NCI-H146 treated with DMSO at 0.1 percent for 48 hours (cell line): ENCODE data around the gene OR10AD1.
A peak's percentile ranks its signal among the peaks of the same experiment; 100 is the strongest.

Source experiments
- DNase-seq: peaks from one replicate; lab custom pipeline; 2025; ENCODE audit not compliant: unreplicated experiment; lab: John Stamatoyannopoulos, UW

The OR10AD1 gene

DNA sequence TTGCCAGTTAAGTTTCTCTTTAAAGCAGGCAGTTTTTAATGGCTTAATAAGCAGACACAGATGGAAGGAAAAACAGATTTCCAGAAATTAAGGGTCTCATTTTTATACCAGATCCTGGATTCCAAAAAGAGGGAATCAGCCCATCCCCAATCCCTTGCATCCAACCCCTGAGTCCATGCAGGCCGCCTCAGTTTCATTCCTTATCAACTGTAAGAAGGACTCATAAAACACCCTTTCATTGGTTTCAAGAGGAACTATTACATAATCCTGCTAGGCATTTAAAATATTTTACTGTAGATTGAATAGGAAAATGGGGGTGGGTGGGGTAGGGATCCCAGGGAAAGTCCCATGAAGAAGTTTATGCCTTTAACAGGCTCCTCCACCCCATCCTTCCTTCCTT is 10.2 kb downstream of the OR10AD1 start:
- DNase-seq = no peak

DNA sequence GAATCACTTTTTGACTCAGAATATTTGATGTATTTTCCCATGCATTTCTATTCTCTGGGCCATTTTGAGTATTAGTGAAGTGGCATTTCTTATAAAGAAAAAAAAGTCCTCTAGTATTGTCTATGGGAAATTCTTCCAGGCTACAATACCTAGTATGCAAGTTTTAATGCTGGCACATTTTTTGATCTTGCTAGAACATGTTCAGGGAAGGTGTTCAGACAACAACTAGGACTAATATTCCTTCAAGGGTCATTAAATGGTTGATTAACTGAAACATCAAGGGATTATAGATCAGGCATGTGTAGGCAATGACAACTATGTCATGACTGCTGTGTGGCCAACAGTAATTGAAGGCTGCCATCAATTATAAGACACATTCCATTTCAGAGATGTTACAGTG is 12.0 kb downstream of the OR10AD1 start:
- DNase-seq = no peak

- peak; percentile 53 for DNase-seq
Measured at GRCh38 chr12:48189331-48190125, 13.6 kb downstream of the OR10AD1 start.

- DNase-seq = no peak
Measured at GRCh38 chr12:48187916-48188695, 15.0 kb downstream of the OR10AD1 start.

DNA sequence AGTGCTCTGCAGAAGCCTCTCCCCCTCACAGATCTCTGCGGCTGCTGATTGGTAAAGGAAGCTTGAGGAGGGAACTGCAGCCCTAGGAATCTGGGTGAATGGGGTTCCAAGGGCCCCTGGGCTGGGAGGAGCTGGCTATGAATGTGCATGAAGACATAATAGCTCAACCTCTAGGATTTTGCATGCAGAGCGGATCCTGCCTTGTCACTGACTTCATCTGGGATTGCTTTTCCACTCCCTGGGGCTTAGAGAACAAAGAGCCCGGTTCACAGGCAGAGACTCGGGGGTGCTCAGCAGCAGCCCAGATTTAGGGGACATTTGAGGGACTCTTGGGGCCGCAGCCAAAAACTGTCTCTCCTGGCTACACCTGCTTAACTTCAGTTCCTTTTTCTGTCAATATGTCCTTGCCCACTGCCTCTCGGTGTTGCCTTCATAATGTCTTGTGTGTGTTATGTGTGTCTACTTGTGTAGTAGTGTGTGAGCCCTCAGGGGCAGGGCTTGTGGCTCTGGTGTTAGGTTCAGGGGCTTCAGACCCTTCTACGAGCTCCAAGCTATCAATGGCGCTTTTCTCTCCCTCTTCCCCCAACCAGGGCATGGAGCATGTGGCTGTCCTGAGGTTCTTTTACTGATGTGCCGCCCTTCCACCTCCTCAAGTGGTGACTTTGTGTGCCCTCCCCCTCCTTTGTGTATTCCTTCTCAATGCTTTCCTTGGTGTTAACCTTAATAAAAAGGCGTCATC is 17.7 kb downstream of the OR10AD1 start:
- DNase-seq = no peak

DNA sequence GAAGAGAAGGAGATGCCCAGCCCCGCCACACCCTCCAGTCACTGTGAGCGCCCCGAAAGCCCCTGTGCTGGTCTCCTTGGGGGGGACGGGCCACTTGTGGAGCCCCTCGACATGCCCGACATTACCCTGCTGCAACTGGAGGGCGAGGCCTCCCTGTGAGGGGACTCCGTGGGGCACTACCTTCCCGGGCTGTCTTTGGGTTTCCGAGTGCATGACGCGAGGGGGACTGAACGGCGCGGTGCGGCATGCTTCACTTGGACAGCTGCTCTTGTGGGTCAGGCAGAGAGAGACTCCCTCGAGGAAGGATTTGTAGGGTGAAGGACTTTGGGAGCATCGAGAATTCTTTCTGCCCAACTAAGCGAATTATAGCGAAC is 18.6 kb downstream of the OR10AD1 start:
- DNase-seq = no peak

- DNase-seq = no peak
Measured at GRCh38 chr12:48183876-48184548, 19.1 kb downstream of the OR10AD1 start.

DNA sequence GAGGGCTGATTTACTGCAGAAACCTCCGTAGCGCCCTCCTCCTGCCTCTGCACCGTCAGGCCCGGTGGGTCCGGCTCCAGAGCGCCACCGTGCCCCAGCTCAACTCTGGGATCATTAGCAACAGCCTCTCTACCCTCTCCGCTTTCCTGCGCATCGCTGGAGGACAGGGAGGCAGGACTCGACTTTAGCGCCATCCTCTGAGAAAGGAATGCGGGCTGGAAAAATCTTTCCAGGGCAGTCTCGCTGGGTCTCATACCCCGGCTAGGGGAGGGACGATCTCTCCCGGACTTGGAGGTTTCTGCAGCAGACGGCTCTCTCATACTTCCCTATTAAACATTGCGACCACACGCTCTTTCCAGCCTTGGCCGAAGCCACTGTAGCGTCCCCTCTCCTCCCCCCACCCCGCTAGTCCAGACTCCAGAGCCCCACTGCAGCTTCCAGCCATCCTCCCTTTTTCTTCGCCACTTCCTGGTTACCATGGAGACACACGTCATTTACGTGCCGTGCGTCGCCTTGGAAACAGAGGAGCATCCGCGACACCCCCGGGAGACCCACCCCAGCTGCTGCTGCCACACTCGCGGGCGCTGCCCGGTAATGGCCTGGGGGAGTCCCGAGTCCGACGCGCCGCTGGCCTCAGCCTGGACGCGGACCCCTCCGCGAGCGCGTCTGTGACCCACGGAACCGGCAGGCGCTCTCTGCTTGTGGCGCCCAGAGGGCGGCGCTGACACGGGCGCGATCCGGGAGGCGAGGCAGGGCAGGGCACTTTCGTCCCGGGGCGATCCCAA is 19.8 kb downstream of the OR10AD1 start, which contains the start of gene CCDC184:
TSS of gene CCDC184 (plus strand) at position 554 of the 785 bp plus-strand sequence. CDS start 479 bp downstream, outside the sequence.
- DNase-seq = peak; percentile 85

GRCh38 chr12:48182631-48183030 is 20.5 kb downstream of the OR10AD1 start:
- DNase-seq = no peak

- DNase-seq = no peak
Measured at GRCh38 chr12:48180857-48181495, 22.1 kb downstream of the OR10AD1 start.

DNA sequence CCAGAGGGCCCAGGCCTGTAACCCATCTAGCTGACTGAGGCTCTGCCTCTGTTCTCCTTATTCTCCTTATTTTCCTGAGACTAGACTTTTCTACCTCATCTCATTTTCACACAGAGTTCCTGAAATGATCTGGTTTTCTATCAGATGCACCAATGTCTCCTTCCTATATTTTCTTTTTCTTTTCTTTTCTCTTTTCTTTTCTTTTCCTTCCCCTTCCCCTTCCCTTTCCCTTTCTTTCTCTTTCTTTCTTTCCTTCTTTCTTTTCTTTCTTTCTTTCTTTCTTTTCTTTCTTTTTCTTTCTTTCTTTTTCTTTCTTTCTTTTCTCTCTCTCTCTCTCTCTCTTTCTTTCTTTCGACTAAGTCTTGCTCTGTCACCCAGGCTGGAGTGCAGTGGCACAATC is 22.7 kb downstream of the OR10AD1 start:
- no peak for DNase-seq

DNA sequence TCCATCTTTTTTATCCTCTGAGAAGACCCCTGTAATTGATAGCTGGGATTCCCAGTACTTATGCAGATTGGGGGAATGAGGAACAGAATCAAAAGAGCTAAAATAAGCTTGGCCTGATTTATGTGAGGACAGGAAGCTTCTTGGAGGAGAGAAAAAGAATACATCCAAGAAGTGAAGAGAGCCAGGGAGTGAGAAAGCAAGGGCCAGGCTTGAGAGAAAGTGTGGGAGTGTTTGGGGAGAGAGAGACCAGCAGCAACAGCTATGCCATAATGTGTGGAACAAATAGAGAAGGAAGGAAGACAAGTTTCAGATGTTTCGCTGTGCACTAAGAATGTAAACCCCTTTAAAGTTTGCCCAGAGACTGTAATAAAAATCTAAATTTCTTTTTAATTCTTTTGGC is 23.6 kb downstream of the OR10AD1 start:
- no peak for DNase-seq

GRCh38 chr12:48177982-48178381 is 25.1 kb downstream of the OR10AD1 start:
- no peak for DNase-seq

GRCh38 chr12:48176417-48176751 is 26.7 kb downstream of the OR10AD1 start:
- no peak for DNase-seq

- DNase-seq = no peak
Measured at GRCh38 chr12:48175613-48176416, 27.3 kb downstream of the OR10AD1 start.

- no peak for DNase-seq
Measured at GRCh38 chr12:48169011-48169410, 34.1 kb downstream of the OR10AD1 start.

DNA sequence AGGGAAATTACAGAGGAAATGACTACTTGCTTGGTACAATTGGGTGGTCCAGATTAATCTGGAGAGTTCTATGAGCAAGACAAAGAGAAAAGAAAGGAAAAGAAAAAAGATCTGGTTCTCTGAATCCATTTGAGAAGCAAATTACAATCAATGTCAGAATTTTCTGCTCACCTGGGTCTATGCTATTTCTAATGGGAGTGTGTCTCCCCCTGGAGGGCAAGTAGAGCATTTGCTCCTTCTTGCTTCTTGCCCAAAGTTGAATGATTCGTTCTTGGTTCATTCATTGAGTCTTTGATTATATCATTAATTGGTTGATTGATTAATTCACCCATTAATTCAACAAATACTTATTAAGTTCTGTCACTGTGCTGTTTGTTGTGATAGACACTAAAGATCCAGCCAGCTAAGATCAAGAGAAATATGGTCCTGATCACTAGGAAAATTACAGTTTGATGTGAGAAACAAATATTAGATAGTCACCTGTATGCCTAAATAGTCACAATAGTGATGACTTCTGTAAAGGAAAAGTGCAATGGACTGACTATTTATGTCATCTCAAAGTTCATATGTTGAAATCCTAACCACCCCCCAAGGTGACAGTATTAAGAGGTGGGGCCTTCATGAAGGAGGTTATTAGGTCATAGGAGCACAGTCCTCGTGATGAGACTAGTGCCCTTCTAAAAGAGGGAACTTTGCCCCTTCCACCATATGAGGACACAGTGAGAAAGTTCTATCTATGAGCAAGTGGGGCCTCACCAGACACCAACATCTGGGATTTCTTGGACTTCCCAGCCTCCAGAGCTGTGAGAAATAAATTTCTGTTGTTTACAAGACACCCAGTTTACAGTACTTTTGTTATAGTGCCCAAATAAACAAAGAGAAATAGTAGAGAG is 37.8 kb downstream of the OR10AD1 start:
- peak; percentile 38 for DNase-seq

DNA sequence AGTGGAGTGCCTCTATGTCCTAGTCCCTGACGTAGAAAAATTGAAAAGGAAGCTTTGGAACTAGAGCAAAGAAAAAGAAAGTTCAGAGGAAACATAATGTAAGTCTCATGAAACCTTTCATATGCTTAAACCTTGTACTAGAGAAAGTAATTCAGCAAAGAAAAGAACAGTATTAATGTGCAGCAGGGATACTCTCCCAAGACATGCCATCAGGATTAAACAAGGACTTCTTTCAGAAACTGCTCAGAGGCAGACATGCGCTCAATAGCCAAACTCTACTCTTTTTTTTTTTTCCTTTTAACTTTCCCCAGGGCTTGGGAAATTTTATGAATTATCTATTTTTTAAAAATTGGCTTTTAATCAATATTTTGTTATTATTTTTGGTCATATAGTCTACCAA is 38.6 kb downstream of the OR10AD1 start:
- DNase-seq = no peak
